Measurements from ENCODE around the gene RASSF1.
"Not testable (repeated sequence)": the region's sequence is repeated elsewhere in the genome, so short reads cannot be mapped to it uniquely, and the experiment has no call there.

Gene RASSF1

DNA sequence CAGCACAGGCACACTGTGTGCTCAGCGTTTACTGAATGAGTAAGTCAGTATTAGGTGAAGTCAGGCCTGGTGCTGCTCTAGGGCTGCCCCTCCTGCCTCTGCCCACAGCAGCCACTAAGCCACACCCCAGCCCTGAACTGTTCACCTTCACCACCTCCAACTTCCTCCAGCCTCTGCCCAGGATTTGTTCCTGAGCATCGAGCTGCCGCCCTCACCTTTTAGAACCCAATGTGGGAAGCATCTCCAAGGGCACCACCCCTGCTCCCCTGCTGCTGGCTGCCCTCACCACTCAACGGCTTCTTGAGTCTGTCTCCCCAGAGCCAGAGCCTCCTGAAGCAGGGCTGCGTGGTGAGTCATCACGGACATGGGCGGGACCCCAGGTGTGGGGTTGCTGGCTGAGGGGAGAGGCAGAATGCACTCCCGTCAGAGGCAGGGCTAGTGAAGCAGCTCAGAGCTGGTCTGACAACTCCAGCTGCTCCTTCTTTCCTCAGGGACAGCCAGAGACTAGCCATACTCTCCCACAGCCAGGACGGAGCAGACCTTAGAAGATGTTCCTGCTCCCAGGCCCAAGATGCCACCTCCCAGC lies 23.9 kb downstream of the RASSF1 start:
- DNase-seq, result peak; percentile 88
- in situ Hi-C loops (cut with HindIII; ENCODE audit: low pct_ligation_motif_present, low pct_unique_long_range_greater_than_20kb, low sequenced_read_pairs), result no loop called here

GRCh38 chr3:50314816-50315215 lies 25.8 kb downstream of the RASSF1 start:
- no peak for DNase-seq
- in situ Hi-C loops (cut with HindIII; ENCODE audit: low pct_ligation_motif_present, low pct_unique_long_range_greater_than_20kb, low sequenced_read_pairs), result no loop called here

GRCh38 chr3:50314342-50314741 lies 26.3 kb downstream of the RASSF1 start:
- DNase-seq, result no peak
- in situ Hi-C loops (cut with HindIII; ENCODE audit: low pct_ligation_motif_present, low pct_unique_long_range_greater_than_20kb, low sequenced_read_pairs), result no loop called here

DNA sequence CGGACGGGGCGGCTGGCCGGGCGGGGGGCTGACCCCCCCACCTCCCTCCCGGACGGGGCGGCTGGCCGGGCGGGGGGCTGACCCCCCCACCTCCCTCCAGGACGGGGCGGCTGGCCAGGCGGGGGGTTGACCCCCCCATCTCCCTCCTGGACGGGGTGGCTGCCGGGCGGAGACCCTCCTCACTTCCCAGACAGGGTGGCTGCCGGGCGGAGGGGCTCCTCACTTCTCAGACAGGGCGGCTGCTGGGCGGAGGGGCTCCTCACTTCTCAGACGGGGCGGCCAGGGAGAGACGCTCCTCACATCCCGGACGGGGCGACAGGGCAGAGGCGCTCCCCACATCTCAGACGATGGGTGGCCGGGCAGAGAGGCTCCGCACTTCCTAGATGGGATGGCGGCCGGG lies 28.6 kb downstream of the RASSF1 start:
- in situ Hi-C loops (cut with HindIII; ENCODE audit: low pct_ligation_motif_present, low pct_unique_long_range_greater_than_20kb, low sequenced_read_pairs); DNase-seq: not testable (repeated sequence)

GRCh38 chr3:50304601-50305000 lies 36.0 kb downstream of the RASSF1 start:
- no peak for DNase-seq
- in situ Hi-C loops (cut with HindIII; ENCODE audit: low pct_ligation_motif_present, low pct_unique_long_range_greater_than_20kb, low sequenced_read_pairs), result no loop called here

GRCh38 chr3:50303013-50303815 lies 37.4 kb downstream of the RASSF1 start, which contains the start of gene HYAL1:
HYAL1 (minus strand) TSS chr3:50303574; CDS start chr3:50302956, 618 bp downstream.
- peak; percentile 78 for DNase-seq
- in situ Hi-C loops (cut with HindIII; ENCODE audit: low pct_ligation_motif_present, low pct_unique_long_range_greater_than_20kb, low sequenced_read_pairs), result no loop called here

DNA sequence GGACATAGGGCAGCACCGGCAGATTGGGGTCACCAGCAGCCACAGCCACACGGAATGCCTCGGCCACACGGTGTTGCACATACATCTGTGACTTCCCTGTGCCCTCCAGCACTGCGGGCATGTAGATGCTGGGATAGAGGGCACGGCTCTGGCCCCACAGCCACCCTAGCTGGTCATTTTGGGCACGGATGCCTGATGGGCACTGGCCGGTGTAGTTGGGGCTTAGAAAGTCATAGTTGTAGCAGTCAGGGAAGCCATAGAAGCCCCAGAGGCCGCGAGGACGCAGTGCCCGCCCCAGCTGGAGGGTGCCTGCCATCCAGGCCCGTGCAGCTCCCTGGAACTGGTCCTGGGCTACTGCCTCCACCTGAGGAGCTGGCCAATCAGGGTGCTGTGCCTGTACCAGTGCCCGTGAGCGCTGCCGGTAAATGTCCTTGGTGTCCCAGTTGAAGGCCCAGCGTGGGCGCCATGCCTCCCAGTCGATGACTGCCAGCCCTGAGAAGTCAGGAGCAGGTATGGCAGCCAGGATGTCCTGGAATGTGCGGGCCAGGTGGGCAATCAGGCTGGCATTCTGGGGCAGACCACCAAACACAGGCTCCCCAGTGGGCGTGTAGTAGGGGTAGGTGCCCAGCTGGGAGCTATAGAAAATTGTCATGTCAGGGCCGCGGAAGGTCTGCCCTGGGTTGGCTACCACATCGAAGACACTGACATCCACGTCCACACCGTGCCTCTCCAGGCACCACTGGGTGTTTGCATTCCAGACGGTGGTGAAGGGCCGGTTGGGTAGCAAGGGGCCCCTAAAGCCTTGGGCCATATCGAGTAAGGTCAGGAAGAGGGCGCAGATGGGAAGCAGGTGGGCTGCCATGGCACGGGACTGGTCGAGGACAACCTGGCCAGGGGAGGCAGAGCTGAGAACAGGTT lies 38.3 kb downstream of the RASSF1 start:
- in situ Hi-C loops (cut with HindIII; ENCODE audit: low pct_ligation_motif_present, low pct_unique_long_range_greater_than_20kb, low sequenced_read_pairs), result no loop called here
- DNase-seq, result no peak

- no peak for DNase-seq
- in situ Hi-C loops (cut with HindIII; ENCODE audit: low pct_ligation_motif_present, low pct_unique_long_range_greater_than_20kb, low sequenced_read_pairs), result no loop called here
Measured at GRCh38 chr3:50300681-50301254, 39.9 kb downstream of the RASSF1 start.

DNA sequence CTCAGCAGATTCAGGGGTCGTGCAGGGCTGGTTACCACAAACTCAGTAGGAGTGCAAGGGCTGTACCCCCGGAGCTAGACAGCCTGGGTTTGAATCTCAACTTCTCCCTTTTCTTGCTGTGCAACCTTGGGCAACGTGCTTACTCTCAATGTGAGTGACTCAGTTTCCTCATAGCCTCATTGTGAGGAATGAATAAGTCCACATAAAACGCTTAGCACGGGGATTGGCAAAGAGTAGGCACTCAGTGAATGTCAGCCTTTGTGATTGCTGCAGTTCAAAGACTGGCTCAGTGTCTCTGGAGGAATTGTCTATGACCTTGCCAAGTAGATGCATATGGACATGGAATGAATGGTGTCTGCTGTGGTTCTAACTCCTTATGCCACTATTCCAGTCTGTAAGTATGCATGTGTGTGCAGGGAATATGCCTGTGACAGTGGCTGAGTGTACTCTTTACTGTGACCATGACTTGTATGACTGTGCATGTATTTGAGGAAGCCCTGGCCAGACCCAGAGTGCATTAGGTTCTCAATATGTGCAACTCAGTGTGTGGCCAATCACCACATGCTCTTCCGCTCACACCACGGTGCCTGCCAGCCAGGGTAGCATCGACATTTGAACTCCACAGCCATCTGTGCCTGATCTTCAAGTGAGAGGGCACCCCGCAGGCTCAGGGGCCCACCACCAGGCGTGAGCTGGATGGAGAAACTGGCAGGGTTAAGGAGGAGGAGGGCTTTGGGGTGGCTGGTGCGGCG lies 40.5 kb downstream of the RASSF1 start:
- peak; percentile 11 for DNase-seq

DNA sequence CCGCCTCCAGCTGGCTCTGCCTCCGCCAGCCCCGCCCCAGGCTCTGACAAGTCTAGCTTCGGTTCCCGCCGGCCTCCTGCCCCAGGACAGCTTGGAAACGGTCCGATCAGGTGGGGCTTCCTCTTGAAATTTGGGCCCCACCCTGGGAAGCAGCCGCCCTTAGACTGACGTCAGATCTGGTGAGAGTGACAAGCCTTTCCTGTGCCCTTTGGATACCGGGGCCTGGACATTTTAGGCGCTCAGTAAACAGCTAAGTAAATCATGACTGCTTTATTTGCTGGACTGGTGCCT lies 41.1 kb downstream of the RASSF1 start:
- in situ Hi-C loops (cut with HindIII; ENCODE audit: low pct_ligation_motif_present, low pct_unique_long_range_greater_than_20kb, low sequenced_read_pairs), result no loop called here
- no peak for DNase-seq

More for the DNA sequence above, 40.5 kb downstream of the RASSF1 start:
- in situ Hi-C loops (cut with HindIII; ENCODE audit: low pct_ligation_motif_present, low pct_unique_long_range_greater_than_20kb, low sequenced_read_pairs), result no loop called here

DNA sequence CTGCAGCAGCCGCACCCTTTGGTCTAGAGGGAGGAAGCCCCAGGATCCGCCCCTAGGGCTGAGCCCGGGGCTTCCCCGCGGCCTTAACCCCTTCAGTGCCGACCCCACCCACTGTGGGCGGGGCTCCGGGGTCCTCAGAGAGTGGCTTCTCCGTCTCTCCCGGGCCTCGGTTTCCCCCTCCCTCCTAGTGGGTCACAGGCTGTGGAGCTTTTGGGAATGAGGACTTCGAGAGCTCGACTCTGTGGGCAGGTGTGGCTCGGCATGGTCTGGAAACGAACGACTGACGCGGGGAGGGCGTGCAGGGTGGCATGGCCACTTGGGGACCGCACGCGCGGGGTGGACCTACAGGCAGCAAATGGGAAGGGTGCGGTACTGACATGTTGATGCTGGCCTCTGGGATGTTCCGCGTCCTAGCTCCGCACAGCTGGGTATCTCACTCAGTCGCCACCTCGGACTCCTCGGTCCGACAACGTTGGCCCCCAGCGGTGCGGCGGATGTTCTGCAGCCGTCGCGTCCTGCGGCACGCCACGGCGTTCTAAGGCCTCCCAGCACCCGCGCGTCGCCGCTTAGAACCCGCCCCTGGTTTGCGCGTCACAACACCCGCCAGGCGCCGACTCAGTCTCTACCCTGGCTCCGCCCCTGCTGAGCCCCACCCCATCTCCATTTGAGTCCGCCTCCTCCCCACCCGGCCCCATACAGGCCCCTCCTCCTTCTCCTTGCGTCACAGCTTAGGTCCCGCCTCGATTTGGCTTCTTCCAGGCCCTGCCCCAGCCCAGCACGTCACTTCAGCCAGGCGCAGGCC lies 41.6 kb downstream of the RASSF1 start, which contains the start of the genes HYAL3 and NAA80:
Gene HYAL3 (minus strand): TSS at position 570 of the 802 bp plus-strand sequence. CDS start 3,803 bp downstream, outside the sequence.
Gene NAA80 (minus strand): TSS at position 570 of the 802 bp plus-strand sequence. CDS start 1,942 bp downstream, outside the sequence.
- DNase-seq, result peak; percentile 97
- in situ Hi-C loops (cut with HindIII; ENCODE audit: low pct_ligation_motif_present, low pct_unique_long_range_greater_than_20kb, low sequenced_read_pairs), result no loop called here

- in situ Hi-C loops (cut with HindIII; ENCODE audit: low pct_ligation_motif_present, low pct_unique_long_range_greater_than_20kb, low sequenced_read_pairs), result no loop called here
- DNase-seq, result no peak
Measured at GRCh38 chr3:50297896-50298725, 42.5 kb downstream of the RASSF1 start.

DNA sequence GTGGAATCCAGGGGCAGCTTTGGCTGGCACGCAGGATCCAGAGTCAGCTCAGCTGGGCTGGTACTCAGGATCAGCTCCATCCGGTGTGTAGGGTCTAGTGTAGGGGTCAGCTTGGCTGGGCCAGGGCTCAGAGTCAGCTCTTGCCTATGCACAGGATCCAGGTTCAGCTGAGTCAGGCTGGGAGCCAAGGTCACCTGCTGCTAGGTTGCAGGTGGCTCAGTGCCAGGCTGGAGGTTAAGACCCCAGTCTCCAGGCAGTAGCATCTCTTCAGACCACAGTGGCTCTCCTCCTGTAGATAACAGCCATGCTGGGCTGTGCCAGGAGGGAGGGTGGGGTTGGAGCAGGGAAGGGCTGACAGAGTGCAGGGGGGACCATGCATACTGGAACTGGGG lies 43.3 kb downstream of the RASSF1 start:
- DNase-seq, result no peak
- in situ Hi-C loops (cut with HindIII; ENCODE audit: low pct_ligation_motif_present, low pct_unique_long_range_greater_than_20kb, low sequenced_read_pairs), result no loop called here

DNA sequence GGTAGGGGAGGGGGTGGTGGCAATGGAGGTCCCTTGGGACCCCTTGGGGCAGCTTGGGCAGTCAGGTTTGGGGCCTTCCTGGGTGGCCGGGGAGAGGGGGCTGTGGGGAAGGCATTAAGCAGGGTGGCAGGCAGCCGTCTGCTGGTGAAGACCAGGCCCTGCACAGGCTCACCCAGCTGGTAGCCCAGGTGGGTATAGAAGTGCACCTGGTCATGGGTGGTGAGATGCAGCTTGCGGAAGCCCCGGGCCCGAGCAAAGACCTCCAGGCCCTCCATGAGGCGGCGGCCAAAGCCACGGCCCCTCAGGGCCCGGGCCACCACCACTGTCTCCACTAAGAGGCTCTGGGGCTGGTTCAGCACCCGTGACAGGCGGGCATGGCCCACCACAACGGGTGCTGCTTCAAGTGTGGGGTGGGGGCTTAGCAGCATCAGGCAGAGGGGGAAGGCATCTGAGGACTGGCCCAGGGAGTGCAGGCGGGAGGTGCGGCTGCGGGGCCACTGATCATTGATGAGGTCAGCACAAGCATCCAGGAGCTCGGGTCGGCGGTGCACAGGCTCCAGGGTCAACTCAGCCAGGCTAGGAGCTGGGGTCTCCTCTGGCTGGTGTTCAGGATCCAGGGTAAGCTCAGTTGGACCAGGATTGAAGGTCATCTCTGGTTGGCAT lies 43.8 kb downstream of the RASSF1 start:
- in situ Hi-C loops (cut with HindIII; ENCODE audit: low pct_ligation_motif_present, low pct_unique_long_range_greater_than_20kb, low sequenced_read_pairs), result no loop called here
- DNase-seq, result no peak

DNA sequence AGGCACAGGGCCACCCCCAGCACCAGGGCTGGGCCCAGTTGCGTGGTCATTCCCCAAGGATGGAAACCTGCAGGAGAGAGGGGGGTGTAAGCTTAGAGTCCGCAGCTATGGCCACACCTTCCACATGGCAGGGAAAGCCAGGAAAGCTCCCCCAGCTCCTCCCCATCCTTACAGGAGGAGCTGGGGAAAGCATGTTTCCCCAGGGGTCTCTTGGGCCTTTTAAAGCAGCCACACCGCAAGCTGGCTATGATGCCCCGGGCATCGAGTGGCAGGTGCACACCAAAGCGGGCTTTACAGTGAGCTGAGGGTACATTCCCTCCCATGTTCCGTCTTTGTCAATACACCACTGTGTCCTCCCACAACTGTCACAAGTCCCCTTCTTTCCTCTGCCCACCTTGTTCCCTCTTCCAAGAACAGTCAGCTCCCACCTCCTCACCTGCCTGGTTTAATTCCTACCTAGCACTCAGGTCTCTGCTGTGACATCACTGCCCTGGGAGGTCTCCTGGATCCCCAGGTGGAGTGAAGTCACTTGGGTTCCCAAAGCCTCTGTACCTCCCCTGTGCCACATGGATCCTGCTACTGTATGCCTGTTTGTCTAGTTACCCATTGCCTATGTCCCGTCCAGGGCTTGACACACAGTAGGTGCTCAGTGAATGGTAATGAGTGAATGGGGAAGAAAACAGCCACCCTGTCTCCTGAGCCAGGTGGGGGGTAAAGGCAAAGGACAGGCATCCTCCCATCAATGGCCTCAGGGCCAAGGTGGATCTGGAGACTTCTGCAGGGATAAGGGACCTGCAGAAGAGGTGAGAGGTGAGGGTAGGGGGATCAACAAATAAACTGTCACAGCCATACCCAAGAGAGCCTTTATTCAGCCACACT lies 44.8 kb downstream of the RASSF1 start:
- in situ Hi-C loops (cut with HindIII; ENCODE audit: low pct_ligation_motif_present, low pct_unique_long_range_greater_than_20kb, low sequenced_read_pairs), result no loop called here
- no peak for DNase-seq
